Muscle of back (tissue), 13 donors: Measurements from ENCODE around the gene DDX24. TPM values are rescaled to one million over a fixed set of nuclear protein-coding genes. Genes with fewer than 3 reads are reported as not detected.

Experiments
- DNase-seq, 3 donors: peaks; one replicate each; pipeline versions ENCODE4 v3.0.0 to v3.0.0-alpha.2; 2013
- long read RNA-seq, 9 donors: transcript quantifications; one replicate each; lab custom pipeline, GENCODE V29; 2026
- polyA plus RNA-seq, 10 donors: library from polyadenylated mRNA; unstranded; fragments of 120-200 nt; gene quantifications; one replicate each; pipeline ENCODE4 v1.2.1, GENCODE V29; 2013; ENCODE audit not compliant: insufficient read length in 10 of 10

Gene DDX24, protein sequence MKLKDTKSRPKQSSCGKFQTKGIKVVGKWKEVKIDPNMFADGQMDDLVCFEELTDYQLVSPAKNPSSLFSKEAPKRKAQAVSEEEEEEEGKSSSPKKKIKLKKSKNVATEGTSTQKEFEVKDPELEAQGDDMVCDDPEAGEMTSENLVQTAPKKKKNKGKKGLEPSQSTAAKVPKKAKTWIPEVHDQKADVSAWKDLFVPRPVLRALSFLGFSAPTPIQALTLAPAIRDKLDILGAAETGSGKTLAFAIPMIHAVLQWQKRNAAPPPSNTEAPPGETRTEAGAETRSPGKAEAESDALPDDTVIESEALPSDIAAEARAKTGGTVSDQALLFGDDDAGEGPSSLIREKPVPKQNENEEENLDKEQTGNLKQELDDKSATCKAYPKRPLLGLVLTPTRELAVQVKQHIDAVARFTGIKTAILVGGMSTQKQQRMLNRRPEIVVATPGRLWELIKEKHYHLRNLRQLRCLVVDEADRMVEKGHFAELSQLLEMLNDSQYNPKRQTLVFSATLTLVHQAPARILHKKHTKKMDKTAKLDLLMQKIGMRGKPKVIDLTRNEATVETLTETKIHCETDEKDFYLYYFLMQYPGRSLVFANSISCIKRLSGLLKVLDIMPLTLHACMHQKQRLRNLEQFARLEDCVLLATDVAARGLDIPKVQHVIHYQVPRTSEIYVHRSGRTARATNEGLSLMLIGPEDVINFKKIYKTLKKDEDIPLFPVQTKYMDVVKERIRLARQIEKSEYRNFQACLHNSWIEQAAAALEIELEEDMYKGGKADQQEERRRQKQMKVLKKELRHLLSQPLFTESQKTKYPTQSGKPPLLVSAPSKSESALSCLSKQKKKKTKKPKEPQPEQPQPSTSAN
- polyA plus RNA-seq = 100 to 1,000 TPM in 1 of 10 donors, 10 to 100 TPM in 9; 81.4 to 111 (median 87.2) TPM
- long read RNA-seq, donor 1, full-length matches to known transcripts = 45 of 45 reads
- long read RNA-seq, donor 1, partial matches to known transcripts = 0 of 45 reads
- long read RNA-seq, donor 1, other reads (novel, unspliced or antisense) = 0 of 45 reads
- long read RNA-seq, donor 2, full-length matches to known transcripts = 45 of 45 reads
- long read RNA-seq, donor 2, partial matches to known transcripts = 0 of 45 reads
- long read RNA-seq, donor 2, other reads (novel, unspliced or antisense) = 0 of 45 reads
- long read RNA-seq, donor 3 = 0 reads
- long read RNA-seq, donor 4, full-length matches to known transcripts = 36 of 50 reads
- long read RNA-seq, donor 4, partial matches to known transcripts = 14 of 50 reads
- long read RNA-seq, donor 4, other reads (novel, unspliced or antisense) = 0 of 50 reads
- long read RNA-seq, donor 5, full-length matches to known transcripts = 39 of 52 reads
- long read RNA-seq, donor 5, partial matches to known transcripts = 13 of 52 reads
- long read RNA-seq, donor 5, other reads (novel, unspliced or antisense) = 0 of 52 reads
- long read RNA-seq, donor 6, full-length matches to known transcripts = 70 of 70 reads
- long read RNA-seq, donor 6, partial matches to known transcripts = 0 of 70 reads
- long read RNA-seq, donor 6, other reads (novel, unspliced or antisense) = 0 of 70 reads
- long read RNA-seq, donor 7, full-length matches to known transcripts = 40 of 46 reads
- long read RNA-seq, donor 7, partial matches to known transcripts = 6 of 46 reads
- long read RNA-seq, donor 7, other reads (novel, unspliced or antisense) = 0 of 46 reads
- long read RNA-seq, donor 8, full-length matches to known transcripts = 35 of 35 reads
- long read RNA-seq, donor 8, partial matches to known transcripts = 0 of 35 reads
- long read RNA-seq, donor 8, other reads (novel, unspliced or antisense) = 0 of 35 reads
- long read RNA-seq, donor 9, partial matches to known transcripts = 0 of 4 reads
- long read RNA-seq, donor 9, other reads (novel, unspliced or antisense) = 0 of 4 reads

DNA sequence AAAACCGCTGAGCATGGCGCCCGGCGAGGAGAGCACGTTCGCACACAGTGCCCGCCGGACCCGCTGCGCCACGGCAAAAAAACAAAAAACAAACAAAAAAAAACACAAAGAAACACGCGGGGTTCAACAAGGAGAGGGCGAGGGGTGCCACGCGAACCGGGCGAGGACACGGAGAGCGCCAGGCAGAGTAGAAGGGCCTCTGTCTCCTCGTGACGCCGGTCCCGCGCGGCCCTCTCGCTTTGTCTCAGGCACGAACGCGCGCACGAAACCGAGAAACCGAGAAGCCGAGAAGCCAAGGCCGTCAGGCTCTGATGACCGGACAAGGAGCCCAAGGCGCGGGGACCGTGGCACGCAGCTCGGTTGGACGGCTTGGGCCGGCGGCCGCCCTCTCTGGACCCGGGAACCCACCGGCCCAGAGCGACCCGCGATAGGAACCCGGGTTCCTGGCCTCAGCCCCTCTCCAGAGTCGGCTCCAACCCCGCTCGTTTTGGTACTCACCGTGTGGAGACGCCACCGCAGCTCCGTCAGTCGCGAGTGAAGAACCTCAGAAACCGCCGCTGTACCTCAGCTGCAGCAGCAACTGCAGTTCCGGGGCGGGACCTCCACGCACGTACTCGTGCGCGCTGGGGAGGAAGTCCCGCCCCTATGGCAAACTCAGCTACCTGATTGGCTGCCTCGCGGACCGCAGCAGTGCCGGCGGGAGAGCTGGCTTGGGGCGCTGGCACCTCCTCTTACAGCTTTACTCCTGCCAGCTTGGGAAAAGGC, at the start of gene DDX24, which contains the start of gene IFI27L1:
TSS of gene DDX24 (minus strand) at position 582 of the 765 bp plus-strand sequence. CDS start 1,460 bp downstream, outside the sequence.
TSS of gene IFI27L1 (plus strand) at position 690 of the 765 bp plus-strand sequence. CDS start 15,628 bp downstream, outside the sequence.
- peak; percentile 93 to 98 (median 97) for DNase-seq

DNA sequence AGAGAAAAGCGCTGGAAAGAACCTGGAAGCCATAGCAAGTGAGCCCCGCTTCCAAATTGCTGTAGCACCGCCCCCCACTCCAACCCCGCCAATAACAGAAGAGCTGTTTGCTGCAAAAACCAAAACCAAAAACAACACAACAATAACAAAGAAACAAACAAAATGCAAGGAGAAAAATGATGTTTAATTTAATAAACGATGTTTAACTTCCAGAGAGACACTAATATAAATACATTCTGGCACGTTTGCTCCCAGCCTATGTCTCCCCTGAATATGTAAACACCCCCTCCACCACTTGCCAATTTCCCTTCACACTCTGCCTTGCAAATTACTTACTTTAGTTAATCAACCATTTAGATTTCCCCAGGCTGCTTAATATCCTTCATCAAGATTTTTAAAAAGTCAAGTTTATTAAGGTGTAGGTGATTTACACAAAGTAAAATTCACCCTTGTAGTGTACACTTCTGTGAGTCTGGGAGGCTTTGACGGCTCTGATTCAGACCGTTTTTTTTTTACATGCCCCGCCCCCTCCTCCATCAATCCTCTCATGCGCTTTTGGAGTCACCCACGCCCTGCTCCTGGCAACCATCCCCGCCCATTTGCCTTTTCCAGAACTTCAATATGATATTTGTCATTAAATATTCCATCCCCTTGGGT, 48.9 kb upstream of the DDX24 start:
- DNase-seq = peak; percentile 27 to 70 (median 35)

DNA sequence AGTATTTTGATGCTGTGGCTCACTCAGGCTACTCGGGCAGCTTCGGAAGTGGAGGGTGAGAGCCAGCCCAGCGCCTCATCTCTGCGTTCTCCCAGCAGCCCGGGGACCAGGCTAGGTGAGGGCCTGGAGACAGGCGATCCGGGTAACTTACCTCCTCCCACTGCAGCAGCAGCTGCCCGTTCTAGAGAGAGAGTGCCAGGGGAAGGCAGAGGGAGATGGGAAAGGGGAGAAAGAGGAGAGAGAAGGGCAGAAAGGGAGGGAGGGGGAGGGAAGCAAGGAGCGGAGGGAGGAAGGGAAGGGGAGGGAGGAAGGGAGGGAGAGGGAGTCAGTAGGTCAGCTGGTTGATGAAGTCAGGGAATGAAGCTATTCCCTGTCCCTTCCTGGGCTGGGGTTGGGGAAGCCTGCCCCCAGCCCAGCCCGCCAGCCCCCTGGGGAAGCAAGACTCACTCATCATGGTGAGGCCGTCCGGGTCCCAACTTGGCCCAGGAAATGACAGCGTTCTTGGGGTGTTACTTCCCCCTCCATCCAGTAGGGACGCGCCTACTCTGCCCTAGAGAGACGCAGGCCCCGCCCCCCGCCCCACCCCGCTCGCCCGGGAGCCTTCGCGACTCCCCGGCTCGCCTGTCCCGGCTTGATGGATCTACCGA, 48.2 kb upstream of the DDX24 start, which contains the start of gene IFI27L2:
TSS of gene IFI27L2 (minus strand) at position 494 of the 647 bp plus-strand sequence. CDS start at position 454, 40 bp downstream.
- DNase-seq = peak; percentile 63 to 91 (median 78)

DNA sequence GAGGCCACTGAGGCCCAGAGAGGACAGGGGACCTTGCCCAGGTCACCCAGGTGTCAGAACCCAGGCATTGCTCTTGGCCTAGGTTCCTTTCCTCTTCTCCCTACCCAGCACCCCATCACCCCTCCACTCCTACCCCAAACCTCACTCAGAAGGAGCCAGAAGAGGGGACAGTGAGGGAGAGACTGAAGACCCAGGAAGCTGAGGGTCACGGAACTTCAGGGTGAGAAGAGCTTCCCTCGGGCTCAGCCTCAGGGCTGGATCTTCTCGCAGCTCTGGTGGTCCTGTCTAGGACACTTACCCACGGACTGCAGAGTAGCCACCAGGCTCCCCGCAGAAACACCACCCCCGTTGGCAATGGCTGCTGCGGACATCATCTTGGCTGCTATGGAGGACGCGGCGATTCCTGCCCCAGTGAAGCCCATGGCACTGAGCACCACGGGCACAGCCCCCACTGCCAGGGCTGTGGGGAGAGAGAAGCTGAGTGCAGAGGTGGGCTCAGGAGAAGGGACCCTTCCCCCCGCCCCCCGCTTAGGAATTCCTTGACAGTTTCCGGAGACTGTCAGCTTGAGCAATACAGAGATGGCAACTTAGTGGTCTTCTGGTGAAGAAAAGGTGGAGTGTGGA, 47.3 kb upstream of the DDX24 start:
- no peak for DNase-seq

DNA sequence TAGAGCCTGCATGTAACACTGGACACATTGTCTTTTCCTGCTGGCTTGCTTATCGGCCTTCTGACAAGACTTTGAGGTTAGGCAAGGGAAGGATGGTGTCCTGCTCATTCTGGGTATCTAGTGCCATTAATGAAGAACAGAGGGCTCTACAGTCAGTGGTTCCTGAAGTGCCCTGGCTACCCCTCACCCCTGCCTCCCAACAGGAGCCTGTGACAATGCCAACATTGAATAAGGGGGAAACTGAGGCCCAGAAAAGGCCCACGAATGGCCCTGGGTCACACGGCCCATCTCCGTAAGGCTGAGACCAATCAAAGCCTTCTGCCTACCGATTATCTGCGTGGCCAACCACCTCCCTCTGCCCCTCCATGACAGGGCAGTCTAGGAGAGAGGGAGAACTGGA, 46.3 kb upstream of the DDX24 start:
- no peak for DNase-seq

DNA sequence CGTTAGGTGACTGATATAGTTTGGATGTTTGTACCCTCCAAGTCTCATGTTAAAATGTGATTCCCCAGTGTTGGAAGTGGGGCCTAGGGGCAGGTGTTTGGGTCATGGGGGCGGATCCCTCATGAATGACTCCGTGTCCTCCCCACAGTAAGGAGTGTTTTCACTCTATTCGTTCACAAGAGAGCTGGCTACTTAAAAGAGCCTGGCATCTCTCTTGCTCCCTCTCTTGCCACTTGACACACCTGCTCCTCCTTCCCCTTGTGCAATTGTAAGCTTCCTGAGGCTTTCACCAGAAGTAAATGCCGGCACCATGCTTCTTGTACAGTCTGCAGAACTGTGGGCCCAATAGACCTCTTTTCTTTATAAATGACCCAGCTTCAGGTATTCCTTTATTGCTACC, 45.8 kb upstream of the DDX24 start:
- DNase-seq = no peak

DNA sequence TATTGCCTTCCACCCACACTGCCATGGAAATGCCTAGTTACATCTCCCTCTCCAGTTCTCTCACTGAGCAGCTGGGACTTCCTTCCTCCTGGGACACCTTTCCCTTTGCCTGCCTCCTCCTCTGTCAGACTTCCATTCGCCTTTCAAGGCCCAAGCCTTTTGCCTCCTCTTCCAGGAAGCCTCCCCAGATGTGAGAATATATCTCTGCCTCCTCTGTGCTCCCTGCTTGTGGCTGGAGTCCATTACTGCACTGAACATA, 45.3 kb upstream of the DDX24 start:
- no peak for DNase-seq

DNA sequence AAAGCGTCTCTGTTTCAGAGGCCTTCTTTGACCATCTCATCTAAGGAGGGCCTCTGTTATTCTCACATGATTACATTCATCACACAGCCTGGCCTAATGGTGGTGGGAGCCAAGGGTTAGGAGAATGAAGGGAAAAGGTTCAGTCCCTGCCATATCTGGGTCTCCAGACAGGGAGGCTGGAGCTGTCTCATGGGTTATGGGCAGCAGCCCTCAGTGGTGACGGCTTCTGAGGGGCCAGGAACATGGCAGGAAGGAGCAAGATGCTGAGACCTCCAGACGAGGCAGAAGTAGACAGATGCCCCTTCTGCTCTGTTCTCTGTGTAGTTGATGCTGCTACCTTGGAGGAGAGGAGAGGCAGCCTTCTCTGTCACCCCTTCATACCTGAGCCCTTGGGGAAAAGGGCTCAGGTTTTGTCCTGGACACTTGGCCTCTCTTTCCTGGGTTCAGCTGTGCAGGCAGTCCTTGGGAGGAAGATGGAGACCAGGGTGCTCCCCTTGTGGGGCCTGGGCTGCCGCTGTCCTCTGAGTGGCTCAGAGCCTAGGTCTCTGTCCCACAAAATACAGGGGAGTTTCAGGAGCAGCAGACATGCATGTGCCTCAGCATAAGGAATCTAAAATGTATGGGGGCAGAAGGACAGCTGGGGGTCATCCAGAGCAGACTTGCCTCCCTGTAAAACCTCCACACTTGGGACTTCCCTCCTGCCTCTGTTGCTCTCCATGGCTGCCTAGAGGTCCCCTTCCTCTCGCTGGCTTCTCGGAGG, 44.8 kb upstream of the DDX24 start:
- DNase-seq = no peak

DNA sequence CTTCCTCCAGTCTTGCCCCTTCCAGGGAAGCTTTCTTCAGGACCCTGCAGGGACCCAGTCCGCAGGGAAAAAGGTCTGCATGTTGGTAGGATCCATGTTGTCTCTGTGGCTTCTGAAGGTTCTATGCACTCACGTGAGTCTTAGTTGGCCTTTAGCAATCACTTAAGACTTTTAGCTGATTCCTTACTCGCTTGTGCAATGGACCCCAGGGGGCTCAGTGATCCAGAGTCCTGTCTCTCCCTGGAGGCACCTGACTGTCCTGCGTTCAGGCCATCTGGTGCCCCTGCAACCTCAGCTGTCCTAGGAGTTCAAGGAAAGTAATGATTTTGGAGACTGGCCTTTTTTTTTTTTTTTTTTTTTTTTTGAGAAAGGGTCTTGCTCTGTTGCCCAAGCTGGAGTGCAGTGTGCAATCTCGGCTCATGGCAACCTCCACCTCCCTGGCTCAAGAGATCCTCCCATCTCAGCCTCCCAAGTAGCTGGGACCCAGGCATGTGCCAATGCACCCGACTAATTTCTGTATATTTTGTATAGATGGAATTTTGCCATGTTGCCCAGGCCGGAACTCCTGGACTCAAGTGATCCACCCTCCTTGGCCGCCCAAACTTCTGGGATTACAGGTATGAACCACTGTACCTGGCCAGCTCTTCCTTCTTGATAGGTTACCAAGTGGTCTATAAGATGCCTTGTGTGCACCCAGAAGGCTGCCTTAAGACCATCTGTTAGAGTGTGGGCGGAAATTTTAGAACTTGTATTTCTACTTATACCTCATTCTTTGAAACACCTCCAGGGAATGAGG, 43.8 kb upstream of the DDX24 start:
- no peak for DNase-seq

DNA sequence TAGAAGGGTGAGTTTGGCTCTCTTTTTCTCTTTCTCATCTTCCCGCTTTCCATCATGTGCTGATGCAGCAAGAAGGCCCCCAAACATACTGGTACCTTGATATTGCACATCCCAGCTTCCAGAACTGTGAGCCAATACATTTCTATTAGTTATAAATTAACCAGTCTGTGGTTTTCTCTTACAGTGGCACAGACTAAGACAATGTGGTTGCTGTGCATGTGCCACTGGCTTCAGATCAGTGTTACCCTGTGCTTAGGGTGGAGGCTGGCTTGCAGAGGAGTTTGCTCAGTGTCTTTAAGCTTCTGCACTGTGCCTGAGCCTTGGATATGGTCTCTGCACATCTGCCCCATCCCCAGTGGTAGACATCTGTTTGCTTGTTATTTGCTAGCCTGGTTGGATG, 42.9 kb upstream of the DDX24 start:
- DNase-seq = no peak

DNA sequence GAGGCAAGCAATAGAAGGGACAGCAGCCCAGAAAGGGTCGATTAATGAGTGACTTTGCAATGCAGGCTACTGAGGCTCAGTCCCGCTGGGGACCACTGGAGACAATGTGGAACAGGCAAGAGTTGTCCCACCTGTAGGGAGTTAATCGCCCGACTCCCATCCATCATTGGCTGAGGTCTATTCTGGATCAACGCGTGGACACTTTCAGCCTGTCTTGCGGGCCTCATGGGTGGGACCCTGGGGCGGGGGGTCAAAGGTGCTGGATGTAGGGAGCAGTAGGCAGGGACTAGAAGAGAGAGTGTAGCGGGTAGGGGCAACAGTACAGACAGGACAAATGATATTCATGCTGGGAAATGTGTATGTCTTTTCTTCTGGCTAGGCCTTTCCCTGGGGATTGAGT, 42.3 kb upstream of the DDX24 start:
- no peak for DNase-seq

DNA sequence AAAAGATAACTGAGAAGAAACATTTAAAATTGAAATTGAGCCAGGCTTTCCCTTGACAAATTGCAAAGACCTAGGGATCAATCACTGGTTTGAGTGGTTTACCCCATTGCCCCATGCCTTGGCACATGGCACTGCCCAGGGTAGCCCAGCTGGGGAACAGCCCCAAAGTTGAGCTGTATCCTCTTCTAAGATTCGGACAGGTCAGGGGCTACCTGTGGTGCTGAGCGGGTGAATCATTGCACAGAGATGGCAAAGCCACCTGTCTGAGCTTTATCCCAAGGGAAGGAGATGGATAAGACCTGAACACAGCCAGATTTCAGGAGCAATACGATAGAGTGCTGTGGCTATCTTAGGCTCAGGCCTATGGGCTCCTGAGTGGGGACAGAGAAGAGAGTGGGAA, 41.4 kb upstream of the DDX24 start:
- DNase-seq = no peak

DNA sequence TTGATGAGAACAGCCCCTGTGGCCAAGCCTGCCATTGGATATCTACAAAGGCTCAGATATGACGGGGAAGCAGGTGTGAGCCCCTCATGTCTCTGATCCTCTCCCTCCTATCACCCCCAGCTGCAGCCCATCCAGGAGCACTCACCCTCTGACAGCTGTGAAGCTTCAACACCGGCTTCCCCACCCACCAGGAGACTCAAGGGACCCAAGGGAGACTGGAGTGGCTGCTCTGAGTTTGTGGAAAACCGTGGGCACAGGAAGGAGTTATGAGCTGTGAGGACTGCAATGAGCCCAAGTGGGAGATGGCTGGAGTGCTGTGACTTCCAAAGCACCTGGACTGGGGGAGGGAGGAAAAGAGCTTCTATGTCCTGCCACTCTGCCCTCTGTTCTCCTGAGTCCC, 40.5 kb upstream of the DDX24 start:
- no peak for DNase-seq

DNA sequence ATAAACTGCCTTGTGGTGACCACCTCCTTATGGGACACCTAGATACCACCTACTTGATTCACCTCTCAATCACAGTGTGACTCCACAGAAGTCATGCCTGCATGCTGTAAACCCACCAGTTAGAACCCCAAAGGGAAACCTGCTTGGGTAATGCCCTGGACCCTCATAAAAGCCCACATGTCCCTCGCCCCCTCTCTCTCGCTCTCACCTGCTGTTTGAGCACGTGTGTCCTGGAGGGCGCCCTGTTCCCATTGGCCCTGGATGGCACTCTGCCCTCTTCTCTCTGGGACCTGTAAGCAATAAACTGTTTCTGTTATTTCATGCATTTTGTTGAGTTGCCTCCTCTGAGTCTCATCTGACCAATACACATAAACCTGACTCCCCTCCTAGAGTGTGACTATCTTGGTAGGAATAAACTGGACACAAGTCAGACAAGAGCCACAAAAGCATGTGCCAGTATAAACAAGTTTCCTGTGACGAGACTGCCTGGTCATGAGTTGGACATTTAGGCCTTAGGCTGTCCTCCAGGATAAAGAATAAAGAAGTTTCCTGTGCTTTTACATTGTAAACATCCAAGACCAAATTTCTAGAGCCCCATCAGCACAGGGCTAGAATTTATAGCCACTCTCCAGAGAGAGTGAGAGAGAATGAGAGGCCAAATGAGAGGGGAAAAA, 39.8 kb upstream of the DDX24 start:
- no peak for DNase-seq

DNA sequence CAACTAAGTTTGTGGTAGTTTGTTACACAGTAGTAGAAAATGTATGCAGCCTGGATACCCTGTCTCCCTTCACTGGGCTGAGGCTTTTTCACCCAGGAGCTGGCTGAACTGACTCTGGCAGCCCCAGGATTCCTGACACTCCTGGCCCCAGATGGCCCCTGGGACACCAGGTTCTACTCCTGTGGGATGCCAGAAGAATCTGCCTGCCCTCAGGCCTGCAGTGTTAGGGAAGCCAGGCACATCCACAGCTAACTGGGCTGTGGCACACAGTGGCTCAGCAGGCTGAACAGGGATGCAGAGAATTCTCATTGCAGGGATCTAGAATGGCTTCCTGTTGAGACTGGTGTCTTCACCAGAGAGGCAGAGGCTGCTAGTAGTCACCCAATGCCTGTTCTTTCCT, 38.1 kb upstream of the DDX24 start:
- DNase-seq = no peak

DNA sequence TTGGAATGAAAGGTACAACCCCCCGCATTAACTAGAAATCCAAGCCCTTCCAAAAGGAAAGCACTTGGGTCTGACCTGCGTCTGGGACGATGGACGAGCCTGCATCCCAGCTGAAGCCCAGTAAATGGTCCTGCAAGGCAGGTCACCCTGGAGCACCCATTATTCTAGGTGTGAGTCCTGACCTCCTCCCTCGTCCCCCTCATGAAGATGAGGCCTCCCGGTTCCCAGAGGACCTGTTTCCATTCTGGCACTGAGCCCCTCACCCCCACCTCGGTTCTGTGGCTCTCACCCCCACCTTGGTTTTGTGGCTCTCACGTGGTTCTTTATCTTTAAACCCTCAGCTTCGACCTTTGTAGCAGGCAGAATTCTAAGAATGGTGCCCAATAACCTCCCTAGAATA, 36.9 kb upstream of the DDX24 start:
- DNase-seq = no peak
